ENCODE measurements around the gene OR52W1.
"Not testable (repeated sequence)": the region's sequence is repeated elsewhere in the genome, so short reads cannot be mapped to it uniquely, and the experiment has no call there.

Gene OR52W1

GRCh38 chr11:6219359-6219758 is 20.3 kb downstream of the OR52W1 start:
- DNase-seq: no peak

GRCh38 chr11:6223854-6224253 is 24.8 kb downstream of the OR52W1 start:
- no peak for DNase-seq

GRCh38 chr11:6224421-6224820 is 25.4 kb downstream of the OR52W1 start:
- DNase-seq: no peak

- DNase-seq: no peak
Observed at GRCh38 chr11:6225024-6225423, 26.0 kb downstream of the OR52W1 start.

- DNase-seq: no peak
Observed at GRCh38 chr11:6225896-6226295, 26.9 kb downstream of the OR52W1 start.

GRCh38 chr11:6228520-6228919 is 29.5 kb downstream of the OR52W1 start:
- no peak for DNase-seq

- no peak for DNase-seq
Observed at GRCh38 chr11:6229911-6230310, 30.9 kb downstream of the OR52W1 start.

- no peak for DNase-seq
Observed at GRCh38 chr11:6232899-6233298, 33.9 kb downstream of the OR52W1 start.

GRCh38 chr11:6233984-6234386 is 35.0 kb downstream of the OR52W1 start:
- no peak for DNase-seq

- peak; percentile 98 to 99 for DNase-seq
Observed at GRCh38 chr11:6234387-6235107, 35.5 kb downstream of the OR52W1 start, which contains the start of gene FHIP1B. TSS of gene FHIP1B (minus strand) at chr11:6234636. CDS start at chr11:6224516, 10,120 bp downstream.

GRCh38 chr11:6237266-6237665 is 38.2 kb downstream of the OR52W1 start:
- DNase-seq: no peak

- no peak for DNase-seq
Observed at GRCh38 chr11:6237761-6238302, 38.8 kb downstream of the OR52W1 start.

GRCh38 chr11:6238902-6239301 is 39.9 kb downstream of the OR52W1 start, which contains the start of gene CNGA4:
TSS of gene CNGA4 (plus strand) at chr11:6239089. CDS start at chr11:6239207, 118 bp downstream.
- DNase-seq: no peak

GRCh38 chr11:6240139-6240538 is 41.1 kb downstream of the OR52W1 start:
- DNase-seq: no peak

GRCh38 chr11:6240781-6241180 is 41.8 kb downstream of the OR52W1 start:
- DNase-seq: no peak

GRCh38 chr11:6241316-6241715 is 42.3 kb downstream of the OR52W1 start:
- DNase-seq: no peak

GRCh38 chr11:6245536-6245935 is 46.5 kb downstream of the OR52W1 start:
- no peak for DNase-seq

GRCh38 chr11:6248248-6248647 is 49.2 kb downstream of the OR52W1 start:
- no peak for DNase-seq

- DNase-seq: not testable (repeated sequence)
Observed at GRCh38 chr11:6248897-6249296, 49.9 kb downstream of the OR52W1 start.
